ENCODE results near the gene ITGA3.

DNA sequence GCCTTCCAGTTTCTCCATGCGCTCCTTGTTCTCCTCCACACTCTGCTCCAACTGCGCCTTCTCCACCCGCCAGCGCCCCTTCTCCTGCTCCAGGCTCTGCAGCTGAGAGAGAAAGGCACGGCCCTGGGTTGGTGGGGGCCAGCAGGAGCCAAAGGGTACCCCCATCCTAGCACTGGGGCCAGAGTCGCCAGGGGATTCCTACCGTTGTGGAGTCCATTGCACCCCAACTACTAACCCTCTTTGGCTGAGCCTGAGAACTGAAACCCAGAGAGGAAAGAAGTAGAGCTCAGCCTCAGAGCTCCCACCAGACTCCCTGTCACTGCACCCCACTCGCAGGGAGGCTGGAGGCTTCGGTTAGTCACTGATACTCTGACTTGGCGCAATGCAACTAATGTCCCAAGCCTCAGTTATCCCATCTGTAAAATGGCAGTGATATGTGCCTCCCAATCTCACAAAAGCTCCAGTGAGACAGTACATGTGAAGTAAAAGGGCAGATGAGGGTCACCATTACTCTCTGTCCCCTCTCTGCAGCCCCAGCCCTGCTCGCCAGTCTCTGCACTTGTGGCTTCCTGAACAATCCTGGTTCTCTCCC lies 80.3 kb downstream of the ITGA3 start:
- TF ChIP-seq CTCF (IDR thresholded peaks at IDR 0.05), result no peak
- no peak for TF ChIP-seq POLR2A (IDR thresholded peaks at IDR 0.05)

Data from testis (tissue), 2 donors.